GM21825 (cell line): ENCODE measurements around the gene ELP6.
"Not testable (repeated sequence)": the region's sequence is repeated elsewhere in the genome, so short reads cannot be mapped to it uniquely, and the experiment has no call there.

ENCODE experiments used
- ATAC-seq: cut with Tn5 transposase; IDR thresholded peaks from one replicate; pipeline ENCODE4 v1.9.1; 2021; ENCODE audit warnings: mild to moderate bottlenecking, moderate library complexity; ENCODE audit not compliant: unreplicated experiment

The ELP6 gene

GRCh38 chr3:47512416-47513124 is 942 bp downstream of the ELP6 start:
- ATAC-seq = no peak

- ATAC-seq = not testable (repeated sequence)
Observed at GRCh38 chr3:47505267-47505666, 8.2 kb downstream of the ELP6 start.

DNA sequence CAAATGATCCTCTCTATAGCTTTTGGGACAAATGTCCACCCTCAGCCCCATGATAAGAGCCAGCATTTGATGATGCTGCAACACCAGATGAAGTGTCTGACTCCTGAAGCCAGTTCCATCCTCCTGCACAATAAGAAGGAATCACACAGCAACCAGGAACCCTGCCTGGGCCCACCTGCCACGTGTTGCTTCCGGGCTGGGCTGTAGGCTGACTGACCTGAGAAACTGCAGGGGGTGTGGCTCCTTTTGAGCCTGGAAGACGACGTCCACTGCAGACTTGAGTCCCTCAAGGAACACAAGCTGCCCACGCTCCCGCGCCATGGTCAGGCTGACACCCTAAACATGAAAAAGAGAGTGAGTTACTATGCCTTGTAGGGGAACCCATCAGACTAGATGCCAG is 9.4 kb downstream of the ELP6 start:
- no peak for ATAC-seq

GRCh38 chr3:47503033-47503432 is 10.5 kb downstream of the ELP6 start:
- no peak for ATAC-seq

DNA sequence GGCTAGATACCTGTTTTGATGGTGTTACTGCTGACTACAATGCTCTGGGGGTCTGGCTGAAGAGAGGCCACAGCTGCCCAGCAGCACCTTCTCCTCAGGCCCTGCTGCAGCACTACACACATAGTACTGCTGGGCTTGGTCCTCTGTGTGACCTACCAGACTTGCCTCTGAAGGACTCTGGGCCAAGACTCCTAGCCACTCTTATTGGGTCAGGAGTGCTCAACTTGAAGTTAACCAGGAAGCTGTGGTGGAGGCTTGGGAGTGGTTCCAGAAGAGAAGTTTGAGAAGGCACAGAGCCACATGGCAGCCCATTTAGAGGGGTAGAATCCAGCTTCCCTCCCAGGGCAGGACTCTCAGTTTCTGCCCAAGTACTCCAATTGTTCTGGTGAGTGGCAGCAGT is 16.6 kb downstream of the ELP6 start:
- ATAC-seq = no peak

GRCh38 chr3:47495886-47496285 is 17.6 kb downstream of the ELP6 start:
- ATAC-seq = no peak

GRCh38 chr3:47495111-47495510 is 18.4 kb downstream of the ELP6 start:
- ATAC-seq = no peak

DNA sequence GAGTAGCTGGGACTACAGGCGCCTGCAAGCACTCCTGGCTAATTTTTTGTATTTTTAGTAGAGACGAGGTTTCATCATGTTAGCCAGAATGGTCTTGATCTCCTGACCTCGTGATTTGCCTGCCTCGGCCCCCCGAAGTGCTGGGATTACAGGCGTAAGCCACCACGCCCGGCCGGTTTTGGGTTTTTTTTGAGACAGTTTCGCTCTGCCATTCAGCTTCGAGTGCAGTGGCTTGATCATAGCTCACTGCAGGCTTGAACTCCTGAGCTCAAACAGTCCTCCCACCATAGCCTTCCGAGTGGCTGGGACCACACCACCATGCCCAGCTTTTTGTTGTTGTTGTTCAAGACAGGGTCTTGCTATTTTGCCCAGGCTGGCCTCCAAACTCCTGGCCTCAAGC is 21.7 kb downstream of the ELP6 start:
- no peak for ATAC-seq

DNA sequence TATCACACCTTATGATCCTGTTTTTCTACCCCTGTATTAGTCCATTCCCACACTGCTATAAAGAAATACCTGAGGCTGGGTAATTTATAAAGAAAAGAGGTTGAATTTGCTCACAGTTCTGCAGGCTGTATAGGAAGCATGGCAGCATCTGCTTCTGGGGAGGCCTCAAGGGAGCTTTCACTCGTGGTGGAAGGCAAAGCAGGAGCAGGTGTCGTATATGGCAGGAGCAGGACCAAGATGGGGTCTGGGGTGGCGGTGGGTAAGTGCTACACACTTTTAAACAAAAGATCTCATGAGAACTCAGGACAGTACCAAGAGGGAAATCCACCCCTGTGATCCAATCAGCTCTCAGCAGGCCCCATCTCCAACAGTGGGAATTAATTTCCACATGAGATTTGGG is 22.3 kb downstream of the ELP6 start:
- no peak for ATAC-seq

- ATAC-seq = no peak
Observed at GRCh38 chr3:47487265-47487664, 26.2 kb downstream of the ELP6 start.

- ATAC-seq = no peak
Observed at GRCh38 chr3:47485812-47486211, 27.7 kb downstream of the ELP6 start.

DNA sequence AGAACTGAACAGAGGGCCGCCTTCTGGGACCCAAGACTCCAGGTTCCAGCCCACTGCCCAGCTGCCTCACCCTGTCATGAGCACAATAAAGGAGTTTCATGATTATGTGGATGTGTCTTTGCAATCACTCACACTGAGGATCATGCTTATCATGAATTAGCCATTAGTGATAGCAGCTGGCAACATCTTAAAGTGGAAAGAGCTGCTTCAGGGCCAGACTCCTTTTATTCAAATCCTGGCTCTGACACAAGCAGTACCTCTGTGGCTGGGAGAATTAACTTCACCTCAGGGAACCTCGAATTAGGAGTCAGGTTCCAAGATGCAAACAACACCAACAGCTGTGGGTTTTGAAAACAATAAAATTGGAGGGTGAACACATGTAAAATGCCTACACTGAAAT is 31.1 kb downstream of the ELP6 start:
- ATAC-seq = no peak

- ATAC-seq = not testable (repeated sequence)
Observed at GRCh38 chr3:47481763-47482162, 31.7 kb downstream of the ELP6 start.

GRCh38 chr3:47480267-47480666 is 33.2 kb downstream of the ELP6 start:
- not testable (repeated sequence) for ATAC-seq

DNA sequence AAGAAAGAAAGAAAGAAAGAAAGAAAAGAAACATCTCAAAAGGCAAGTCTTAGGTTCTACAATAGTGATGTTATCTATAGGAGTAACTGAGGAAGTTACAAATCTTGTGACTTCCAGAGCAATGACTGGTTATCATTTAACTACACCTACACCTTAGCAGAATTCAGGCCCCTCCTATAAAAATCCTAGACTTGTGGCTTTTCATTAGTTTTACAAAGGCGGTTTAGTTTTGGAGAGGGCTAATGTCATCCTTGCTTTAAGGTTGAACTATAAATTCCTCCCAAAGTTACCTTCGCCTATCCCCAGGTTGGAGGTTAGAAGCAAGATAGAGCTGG is 33.7 kb downstream of the ELP6 start:
- ATAC-seq = no peak

DNA sequence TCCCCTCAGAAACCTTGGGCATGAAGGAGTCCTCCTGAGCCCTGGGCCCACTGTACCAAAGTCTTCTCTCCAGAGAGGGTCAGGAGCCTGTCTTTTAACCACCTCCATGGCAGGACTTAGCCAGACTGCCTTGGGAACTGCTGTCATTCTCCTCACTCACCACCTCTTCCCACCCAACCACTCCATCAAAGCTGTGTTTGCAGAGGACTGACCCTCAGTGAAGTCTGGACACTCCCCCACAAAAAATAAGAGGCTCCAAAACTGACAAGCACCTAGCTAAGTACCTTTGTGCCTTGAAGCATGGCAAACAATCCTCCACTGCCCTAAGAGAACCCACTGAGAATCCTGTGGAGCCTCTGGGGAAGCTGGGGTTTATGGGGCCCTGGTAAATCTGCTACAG is 35.5 kb downstream of the ELP6 start:
- ATAC-seq = no peak

GRCh38 chr3:47476644-47477199 is 36.8 kb downstream of the ELP6 start:
- no peak for ATAC-seq

DNA sequence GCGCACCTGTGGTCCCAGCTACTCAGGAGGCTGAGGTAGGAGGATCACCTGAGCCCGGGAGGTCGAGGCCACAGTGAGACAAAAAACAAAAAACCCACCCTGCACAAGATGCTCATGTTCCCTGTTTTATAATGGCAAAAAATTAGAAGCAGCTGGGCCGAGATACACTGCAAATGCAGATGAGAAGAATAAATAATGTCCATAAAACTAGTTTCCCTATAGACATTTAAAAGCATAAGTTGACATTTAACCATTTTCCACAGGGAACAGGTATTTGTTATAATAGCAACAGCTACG is 37.2 kb downstream of the ELP6 start:
- ATAC-seq = no peak

GRCh38 chr3:47475570-47476329 is 37.8 kb downstream of the ELP6 start, which contains the start of gene SCAP:
TSS of gene SCAP (minus strand) at chr3:47475941. CDS start at chr3:47442993, 32,948 bp downstream.
- peak; percentile 92 for ATAC-seq

DNA sequence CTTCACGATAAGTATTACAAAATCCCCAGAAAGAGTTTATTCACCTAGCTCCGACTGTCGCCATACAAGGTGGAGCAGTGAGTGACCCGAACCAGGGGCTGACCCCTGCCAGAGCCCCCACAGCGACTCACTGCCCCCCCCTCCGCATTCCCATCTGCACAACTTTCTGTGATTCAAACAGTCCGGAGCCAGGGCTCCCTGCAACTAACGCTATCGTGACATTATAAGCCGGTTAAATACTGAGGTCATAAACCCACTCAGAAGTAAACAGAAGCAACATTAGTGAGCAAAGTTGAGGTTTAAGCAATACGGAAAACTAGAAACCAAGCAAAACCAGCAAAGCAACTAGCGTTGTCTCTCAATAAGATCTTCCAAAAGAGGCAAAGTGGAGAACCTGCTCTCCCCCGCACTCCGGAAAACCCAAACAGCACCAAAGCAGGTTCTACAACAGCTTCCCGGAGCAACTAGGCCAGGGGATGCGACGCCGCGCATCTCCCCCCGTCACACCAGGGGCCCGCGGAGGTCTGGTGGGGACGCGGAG is 38.4 kb downstream of the ELP6 start:
- ATAC-seq = peak; percentile 10

GRCh38 chr3:47473391-47473790 is 40.1 kb downstream of the ELP6 start:
- ATAC-seq = no peak

DNA sequence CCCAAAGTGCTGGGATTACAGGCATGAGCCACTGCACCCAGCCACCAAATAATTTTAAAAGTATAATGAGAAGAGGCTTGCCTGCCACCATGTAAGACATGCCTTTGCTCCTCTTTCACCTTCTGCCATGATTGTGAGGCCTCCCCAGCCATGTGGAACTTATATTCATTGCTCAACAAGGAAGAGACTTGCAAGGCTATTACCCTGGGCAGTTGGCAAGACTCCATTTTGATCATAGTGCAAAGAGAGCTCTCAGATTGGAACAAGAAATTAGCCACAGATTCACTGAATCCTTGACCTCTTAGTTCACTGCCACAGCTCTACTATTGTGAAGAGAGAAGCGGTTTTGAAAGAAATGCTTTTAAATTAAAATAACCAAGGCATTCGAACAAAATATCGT is 43.9 kb downstream of the ELP6 start:
- ATAC-seq = no peak
